Neural crest cell (in vitro differentiated cells): Measurements from ENCODE around the gene SAA4. TPM values are rescaled to one million over a fixed set of nuclear protein-coding genes. Genes with fewer than 3 reads are reported as not detected.
"Not testable (repeated sequence)": the region's sequence is repeated elsewhere in the genome, so short reads cannot be mapped to it uniquely, and the experiment has no call there.

ENCODE experiments used
- DNase-seq: peaks from one replicate; pipeline ENCODE4 v3.0.0; 2021; ENCODE audit warnings: low read depth, mixed read lengths, low spot score
- H3K27ac Mint-ChIP-seq: one replicate; pipeline ENCODE4 v1.8.0; 2021; ENCODE audit warnings: mild to moderate bottlenecking, mixed read lengths; ENCODE audit not compliant: unreplicated experiment
- H3K27me3 Mint-ChIP-seq: 2 replicates; pipeline ENCODE4 v1.8.0; 2021; ENCODE audit warnings: low read depth, mild to moderate bottlenecking, mixed read lengths
- H3K36me3 Mint-ChIP-seq: 2 replicates; pipeline ENCODE4 v1.8.0; 2021; ENCODE audit warnings: low read depth, mild to moderate bottlenecking, mixed read lengths
- H3K4me1 Mint-ChIP-seq: 2 replicates; pipeline ENCODE4 v1.8.0; 2021; ENCODE audit warnings: mixed read lengths
- H3K4me3 Mint-ChIP-seq: one replicate; pipeline ENCODE4 v1.8.0; 2021; ENCODE audit warnings: mild to moderate bottlenecking, mixed read lengths
- H3K9me3 Mint-ChIP-seq: 2 replicates; pipeline ENCODE4 v1.8.0; 2021; ENCODE audit warnings: mixed read lengths
- CTCF ChIP-seq: fragments of 200-600 bp; sonication (generic); conservative IDR thresholded peaks from 2 replicates; pipeline ENCODE4 v1.5.0; 2021; ENCODE audit warnings: antibody characterized with exemption, mild to moderate bottlenecking
- total RNA-seq: library from RNA; stranded (reverse); gene quantifications from 2 replicates; pipeline ENCODE4 v1.2.1, GENCODE V29; 2021

Gene SAA4
- total RNA-seq, 1 donor from 2014 or later, result not detected

GRCh38 chr11:18253233-18253632, 16.6 kb upstream of the SAA4 start:
- no peak overlapping the region for H3K27ac Mint-ChIP-seq
- no peaks in the 10 kb centered on the region for H3K27me3 Mint-ChIP-seq
- no peaks in the 10 kb centered on the region for H3K9me3 Mint-ChIP-seq
- H3K4me1 Mint-ChIP-seq, result no peaks in the 10 kb centered on the region
- no peak overlapping the region for H3K4me3 Mint-ChIP-seq
- no peak for DNase-seq
- no peak for TF ChIP-seq CTCF
- no peaks in the 10 kb centered on the region for H3K36me3 Mint-ChIP-seq

DNA sequence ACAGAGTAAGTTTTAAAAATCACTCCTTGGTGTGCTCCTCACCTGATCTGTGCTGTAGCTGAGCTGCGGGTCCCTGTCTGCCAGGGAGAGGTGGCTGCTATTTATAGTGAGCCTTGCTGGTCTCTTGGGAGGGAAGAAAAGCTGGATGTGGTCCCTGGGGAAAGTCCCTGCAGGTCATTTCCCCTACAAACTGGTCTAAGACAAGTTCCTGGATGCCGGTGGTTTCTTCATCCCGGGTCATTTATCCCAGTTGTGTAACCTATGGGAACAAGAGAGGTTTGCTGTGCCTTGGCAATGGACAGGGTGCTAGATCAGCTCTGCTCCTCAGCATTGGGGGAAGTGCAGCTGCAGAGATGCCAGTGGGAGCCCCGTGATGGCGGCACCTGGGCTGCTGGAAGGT, 12.0 kb upstream of the SAA4 start, which contains the start of gene SAA2:
TSS of gene SAA2 (minus strand) at position 108 of the 400 bp plus-strand sequence. CDS start 657 bp downstream, outside the sequence.
- peak within 1 kb of the TSS; percentile 50 for H3K27ac Mint-ChIP-seq
- no peak for TF ChIP-seq CTCF
- no peak within 1 kb of the TSS for H3K4me3 Mint-ChIP-seq
- H3K36me3 Mint-ChIP-seq, result no peaks in the 10 kb centered on the region
- no peaks in the 10 kb centered on the region for H3K4me1 Mint-ChIP-seq
- DNase-seq, result no peak
- H3K27me3 Mint-ChIP-seq, result no peaks in the 10 kb centered on the region
- peaks cover 4% of the 10 kb centered on the region for H3K9me3 Mint-ChIP-seq

- H3K27ac Mint-ChIP-seq, H3K36me3 Mint-ChIP-seq, H3K9me3 Mint-ChIP-seq, DNase-seq, H3K27me3 Mint-ChIP-seq, H3K4me1 Mint-ChIP-seq, H3K4me3 Mint-ChIP-seq: not testable (repeated sequence)
Measured at GRCh38 chr11:18247191-18247581, 10.6 kb upstream of the SAA4 start.

DNA sequence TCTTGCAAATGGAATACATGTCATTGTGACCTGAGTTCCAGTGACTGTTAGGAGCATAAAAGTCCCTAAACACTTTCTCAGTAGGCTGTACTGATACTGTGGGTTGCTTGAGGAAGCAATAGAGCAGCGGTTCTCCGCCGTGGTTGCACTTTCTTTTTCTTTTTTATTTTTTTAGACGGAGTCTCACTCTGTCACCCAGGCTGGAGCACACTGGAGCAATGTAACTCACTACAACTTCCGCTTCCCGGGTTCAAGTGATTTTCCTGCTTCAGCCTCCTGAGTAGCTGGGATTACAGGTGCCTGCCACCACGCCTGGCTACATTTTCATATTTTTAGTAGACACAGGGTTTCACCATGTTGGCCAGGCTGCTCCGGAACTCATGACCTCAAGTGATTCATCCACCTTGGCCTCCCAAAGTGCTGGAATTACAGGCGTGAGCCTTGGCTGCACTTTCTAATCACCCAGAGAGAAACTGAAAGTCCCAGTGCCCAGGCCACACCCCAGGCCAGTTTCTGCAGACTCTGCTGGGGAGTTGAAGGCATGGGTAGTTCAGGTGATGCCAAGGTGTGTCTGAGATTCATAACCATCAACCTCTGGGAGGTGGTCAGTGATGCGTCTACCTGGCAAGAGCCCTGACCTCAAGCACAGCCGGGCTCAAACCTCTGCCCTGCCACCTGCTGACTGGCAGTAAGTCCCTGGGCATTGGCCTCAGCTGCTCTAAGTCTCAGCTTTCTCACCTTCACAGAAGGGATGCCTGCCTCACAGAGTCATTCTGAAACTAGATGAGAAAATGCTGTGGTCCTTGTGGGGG, 10.0 kb upstream of the SAA4 start:
- not testable (repeated sequence) for H3K27ac Mint-ChIP-seq, DNase-seq, H3K27me3 Mint-ChIP-seq, H3K4me1 Mint-ChIP-seq, H3K36me3 Mint-ChIP-seq, H3K9me3 Mint-ChIP-seq, H3K4me3 Mint-ChIP-seq

DNA sequence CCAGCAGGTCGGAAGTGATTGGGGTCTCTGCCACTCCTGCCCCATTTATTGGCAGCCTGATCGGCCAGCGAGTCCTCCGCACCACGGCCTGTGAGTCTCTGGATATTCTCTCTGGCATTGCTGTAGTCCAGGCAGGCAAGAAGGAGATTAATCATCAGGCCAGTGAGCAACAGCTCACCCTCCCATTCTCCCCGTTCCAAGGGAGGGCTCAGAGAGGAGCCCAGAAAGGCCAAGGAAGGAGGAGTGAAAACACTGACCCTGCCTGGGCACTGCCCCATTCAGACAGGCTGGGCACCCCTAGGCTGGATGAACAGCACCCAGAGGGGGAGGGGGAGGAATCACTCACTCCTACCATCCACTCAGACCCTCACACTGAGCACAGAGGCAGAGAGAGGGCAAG, 8.8 kb upstream of the SAA4 start:
- H3K4me1 Mint-ChIP-seq, result no peaks in the 10 kb centered on the region
- no peaks in the 10 kb centered on the region for H3K36me3 Mint-ChIP-seq
- H3K4me3 Mint-ChIP-seq, result no peak overlapping the region
- no peak for DNase-seq
- no peak overlapping the region for H3K27ac Mint-ChIP-seq
- H3K9me3 Mint-ChIP-seq, result peaks cover 9% of the 10 kb centered on the region
- H3K27me3 Mint-ChIP-seq, result no peaks in the 10 kb centered on the region
- TF ChIP-seq CTCF, result no peak

GRCh38 chr11:18243783-18244362, 7.3 kb upstream of the SAA4 start:
- Mint-ChIP-seq H3K4me3 (no peak overlapping the region), H3K36me3 (no peaks in the 10 kb centered on the region), H3K9me3 (peaks cover 9% of the 10 kb centered on the region), H3K27ac (no peak overlapping the region), H3K4me1 (no peaks in the 10 kb centered on the region), H3K27me3 (no peaks in the 10 kb centered on the region)
- DNase-seq, result peak; percentile 47
- TF ChIP-seq CTCF, result peak; percentile 82
